ENCODE results near the gene BTK. TPM values are rescaled to one million over a fixed set of nuclear protein-coding genes. Genes with fewer than 3 reads are reported as not detected.

The BTK gene
- total RNA-seq, 1 experiment from 2014 or later = 0.37 TPM

- TF ChIP-seq CBX3 (IDR thresholded peaks at IDR 0.05; ENCODE audit: low read depth) = no peak
- TF ChIP-seq EZH2 (IDR thresholded peaks at IDR 0.05) = no peak
- no peak for TF ChIP-seq SRF (IDR thresholded peaks at IDR 0.05; ENCODE audit: low read depth)
- TF ChIP-seq FOSL1 (IDR thresholded peaks at IDR 0.05; ENCODE audit: low read depth) = no peak
- TF ChIP-seq JUND (IDR thresholded peaks at IDR 0.05) = no peak
- no peak for TF ChIP-seq YY1 (IDR thresholded peaks at IDR 0.05; ENCODE audit: extremely low read depth, insufficient replicate concordance, low read depth, low read length)
- no peak for TF ChIP-seq EZH2phosphoT487 (IDR thresholded peaks at IDR 0.05; ENCODE audit: borderline replicate concordance)
- TF ChIP-seq, protein P1, sequence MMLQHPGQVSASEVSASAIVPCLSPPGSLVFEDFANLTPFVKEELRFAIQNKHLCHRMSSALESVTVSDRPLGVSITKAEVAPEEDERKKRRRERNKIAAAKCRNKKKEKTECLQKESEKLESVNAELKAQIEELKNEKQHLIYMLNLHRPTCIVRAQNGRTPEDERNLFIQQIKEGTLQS (IDR thresholded peaks at IDR 0.05) = no peak
- TF ChIP-seq POLR2A (IDR thresholded peaks at IDR 0.05; ENCODE audit: borderline replicate concordance, extremely low read depth, insufficient read depth, insufficient read length) = no peak
Measured at GRCh38 chrX:101360390-101360789, 25.6 kb downstream of the BTK start (continued).

- Histone ChIP-seq H3K4me2 (ENCODE audit: low read length) (no peak overlapping the region), H3K9me2 (ENCODE audit: insufficient read depth) (no peaks in the 10 kb centered on the region), H3K27ac (ENCODE audit: low read depth, low read length) (no peak overlapping the region), H4K20me1 (ENCODE audit: insufficient read depth) (no peaks in the 10 kb centered on the region), H3K27me3 (ENCODE audit: insufficient read depth, low read length) (no peaks in the 10 kb centered on the region), H2AFZ (ENCODE audit: low read depth, low read length, poor library complexity, severe bottlenecking) (no peak overlapping the region), H3K79me2 (ENCODE audit: insufficient read depth, low read length) (no peaks in the 10 kb centered on the region), H3K36me3 (ENCODE audit: control insufficient read depth in 1 of 2, insufficient read depth in 2 of 2, low read length in 2 of 2) (no peaks in the 10 kb centered on the region), H3K9ac (ENCODE audit: low read length) (no peak overlapping the region), H3K4me3 (replicated peaks in 1 of 2; ENCODE audit: low read depth in 1 of 2, low read length in 2 of 2) (no peak overlapping the region), H3K4me1 (ENCODE audit: control insufficient read depth in 1 of 2, insufficient read depth in 2 of 2, low read length in 2 of 2) (peaks cover 0 to 3% of the 10 kb centered on the region in 2 experiments; a peak in 1 of 4 replicates), H3K9me3 (ENCODE audit: control insufficient read depth in 1 of 2, insufficient read depth in 1 of 2, low read depth in 1 of 2, low read length in 2 of 2) (no peaks in the 10 kb centered on the region)
- ATAC-seq (no peak), DNase-seq (ENCODE audit: low read depth, low spot score) (no peak)
- BruUV-seq (replicated peaks) = no TSS peak
- intact Hi-C loops (cut with micrococcal nuclease) = no loop called here
- ChIA-PET CTCF (no interaction called here), RAD21 (ENCODE audit: low non-redundant PET in 1 of 2, low total read pairs in 2 of 2, uncharacterized antibody in 2 of 2, unreplicated experiment in 2 of 2) (no interaction called here), POLR2A (no interaction called here)
- TF ChIP-seq POLR2A (IDR thresholded peaks at IDR 0.05; ENCODE audit: borderline replicate concordance, extremely low read depth, insufficient read depth, insufficient read length) (no peak), POLR2AphosphoS5 (IDR thresholded peaks at IDR 0.05; ENCODE audit: low read depth, low read length) (no peak), CEBPB (IDR thresholded peaks at IDR 0.05; ENCODE audit: low read depth) (no peak), FOSL1 (IDR thresholded peaks at IDR 0.05; ENCODE audit: low read depth) (no peak), JUND (IDR thresholded peaks at IDR 0.05) (no peak), YY1 (IDR thresholded peaks at IDR 0.05; ENCODE audit: extremely low read depth, insufficient replicate concordance, low read depth, low read length) (no peak), EZH2 (IDR thresholded peaks at IDR 0.05) (no peak), SP1 (IDR thresholded peaks at IDR 0.05; ENCODE audit: low read depth) (no peak), TCF7L2 (IDR thresholded peaks at IDR 0.05; ENCODE audit: borderline replicate concordance, extremely low read depth, insufficient read depth, insufficient read length) (no peak), ZBTB33 (IDR thresholded peaks at IDR 0.05; ENCODE audit: extremely low read depth, insufficient replicate concordance, low read length) (no peak)
Measured at GRCh38 chrX:101359966-101360365, 26.0 kb downstream of the BTK start.
